ENCODE data around the gene ATP6V1E1.

DNA sequence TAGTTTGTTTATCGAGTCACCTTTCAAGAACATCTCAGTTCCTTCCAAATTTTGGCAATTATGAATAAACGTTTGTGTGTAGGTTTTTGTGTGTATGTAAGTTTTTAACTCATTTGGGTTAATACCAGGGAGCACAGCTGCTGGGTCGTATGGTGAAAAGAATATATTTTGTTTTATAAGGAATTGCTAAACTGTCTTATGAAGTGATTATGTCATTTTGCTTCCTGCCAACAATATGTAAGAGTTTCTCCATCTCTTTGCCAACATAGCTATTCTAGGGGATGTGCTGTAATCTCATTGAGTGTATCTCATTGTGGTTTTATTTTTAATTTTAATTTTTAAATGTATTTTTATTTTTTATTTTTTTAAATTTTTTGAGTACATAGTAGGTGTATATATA, 37.3 kb upstream of the ATP6V1E1 start:
- TF ChIP-seq, protein P1, sequence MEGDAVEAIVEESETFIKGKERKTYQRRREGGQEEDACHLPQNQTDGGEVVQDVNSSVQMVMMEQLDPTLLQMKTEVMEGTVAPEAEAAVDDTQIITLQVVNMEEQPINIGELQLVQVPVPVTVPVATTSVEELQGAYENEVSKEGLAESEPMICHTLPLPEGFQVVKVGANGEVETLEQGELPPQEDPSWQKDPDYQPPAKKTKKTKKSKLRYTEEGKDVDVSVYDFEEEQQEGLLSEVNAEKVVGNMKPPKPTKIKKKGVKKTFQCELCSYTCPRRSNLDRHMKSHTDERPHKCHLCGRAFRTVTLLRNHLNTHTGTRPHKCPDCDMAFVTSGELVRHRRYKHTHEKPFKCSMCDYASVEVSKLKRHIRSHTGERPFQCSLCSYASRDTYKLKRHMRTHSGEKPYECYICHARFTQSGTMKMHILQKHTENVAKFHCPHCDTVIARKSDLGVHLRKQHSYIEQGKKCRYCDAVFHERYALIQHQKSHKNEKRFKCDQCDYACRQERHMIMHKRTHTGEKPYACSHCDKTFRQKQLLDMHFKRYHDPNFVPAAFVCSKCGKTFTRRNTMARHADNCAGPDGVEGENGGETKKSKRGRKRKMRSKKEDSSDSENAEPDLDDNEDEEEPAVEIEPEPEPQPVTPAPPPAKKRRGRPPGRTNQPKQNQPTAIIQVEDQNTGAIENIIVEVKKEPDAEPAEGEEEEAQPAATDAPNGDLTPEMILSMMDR (IDR thresholded peaks at IDR 0.05; ENCODE audit: low read depth, low read length) = no peak
- no peak for TF ChIP-seq POLR2A (IDR thresholded peaks at IDR 0.05; ENCODE audit: extremely low read depth, insufficient read length)
- TF ChIP-seq, protein P2, sequence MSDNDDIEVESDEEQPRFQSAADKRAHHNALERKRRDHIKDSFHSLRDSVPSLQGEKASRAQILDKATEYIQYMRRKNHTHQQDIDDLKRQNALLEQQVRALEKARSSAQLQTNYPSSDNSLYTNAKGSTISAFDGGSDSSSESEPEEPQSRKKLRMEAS (IDR thresholded peaks at IDR 0.05; ENCODE audit: low read depth, low read length) = no peak
